GM19397 (cell line): Measurements from ENCODE around the gene ADAMTS18.

ENCODE experiments used
- ATAC-seq: cut with Tn5 transposase; IDR thresholded peaks from one replicate; pipeline ENCODE4 v1.9.1; 2021; ENCODE audit warnings: mild to moderate bottlenecking, moderate library complexity; ENCODE audit not compliant: unreplicated experiment

ADAMTS18 gene

DNA sequence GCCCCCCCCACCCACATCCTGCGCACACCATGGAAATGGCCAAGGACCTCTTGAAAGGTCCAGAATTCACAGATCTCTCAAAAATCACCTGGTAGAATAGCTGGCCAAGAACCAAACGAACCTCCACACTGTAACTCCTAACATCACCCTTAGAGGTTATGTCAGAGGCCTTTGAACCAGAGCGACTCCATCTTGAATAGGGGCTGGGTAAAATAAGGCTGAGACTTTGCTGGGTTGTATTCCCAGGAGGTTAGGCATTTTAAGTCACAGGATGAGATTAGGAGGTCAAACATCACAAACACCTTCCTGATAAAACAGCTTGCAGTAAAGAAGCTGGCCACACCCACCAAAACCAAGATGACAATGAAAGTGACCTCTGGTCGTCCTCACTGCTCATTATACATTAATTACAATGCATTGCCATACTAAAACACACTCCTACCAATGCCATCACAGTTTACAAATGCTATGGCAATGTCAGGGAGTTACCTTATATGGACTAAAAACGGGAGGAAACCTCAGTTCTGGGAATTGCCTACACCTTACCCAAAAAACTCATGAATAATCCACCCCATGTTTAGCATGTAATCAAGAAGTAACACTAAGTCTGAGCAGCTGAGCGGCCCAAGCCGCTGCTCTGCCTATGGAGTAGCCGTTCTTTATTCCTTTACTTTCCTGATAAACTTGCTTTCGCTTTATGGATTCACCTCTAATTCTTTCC, 200.9 kb downstream of the ADAMTS18 start:
- ATAC-seq = no peak
